HepG2 (cell line): ENCODE data around the gene AP4S1. TPM values are rescaled to one million over a fixed set of nuclear protein-coding genes. Genes with fewer than 3 reads are reported as not detected.

Source experiments
- CENPX ChIP-seq: sonication (generic); formaldehyde crosslinking; IDR thresholded peaks from 2 replicates; pipeline ENCODE4 v1.9.0; 2021; ENCODE audit warnings: mild to moderate bottlenecking, missing genetic modification reagents, moderate library complexity
- DNMT1 ChIP-seq: sonication (generic); formaldehyde crosslinking; IDR thresholded peaks from 2 replicates; pipeline ENCODE4 v1.5.1; 2020; ENCODE audit warnings: mild to moderate bottlenecking, missing genetic modification reagents
- EP300 ChIP-seq, 3 experiments: sonication (generic) in 1 of 3; formaldehyde crosslinking in 1 of 3; IDR thresholded peaks; 2 replicates each; pipeline versions ENCODE4 v1.5.1 to v1.6.1; 2011 to 2020; ENCODE audit warnings: low read depth in 2 of 3, low read length in 2 of 3, borderline replicate concordance in 1 of 3, improper control_type of control experiment in 1 of 3, mild to moderate bottlenecking in 1 of 3, missing genetic modification reagents in 1 of 3, moderate library complexity in 1 of 3
- HNRNPUL1 ChIP-seq: fragments of 200-400 bp; formaldehyde crosslinking; IDR thresholded peaks from 2 replicates; pipeline ENCODE4 v1.6.1; 2017; ENCODE audit warnings: low read depth, mild to moderate bottlenecking, low read length, moderate library complexity
- KAT8 ChIP-seq: IDR thresholded peaks from 2 replicates; pipeline ENCODE4 v1.6.1; 2016; ENCODE audit warnings: missing genetic modification reagents, missing compliant biosample characterization
- NFE2 ChIP-seq: sonication (generic); formaldehyde crosslinking; IDR thresholded peaks from 2 replicates; pipeline ENCODE4 v1.4.0; 2020; ENCODE audit warnings: missing genetic modification reagents
- PHB2 ChIP-seq: fragments of 450-650 bp; IDR thresholded peaks from 2 replicates; pipeline ENCODE4 v1.6.1; 2018; ENCODE audit not compliant: partially characterized antibody
- SMAD1 ChIP-seq: sonication (generic); formaldehyde crosslinking; IDR thresholded peaks from 2 replicates; pipeline ENCODE4 v1.4.0; 2020; ENCODE audit warnings: missing genetic modification reagents, low read depth, mild to moderate bottlenecking, borderline replicate concordance
- SRY ChIP-seq: sonication (generic); formaldehyde crosslinking; IDR thresholded peaks from 2 replicates; pipeline ENCODE4 v1.8.0; 2022; ENCODE audit warnings: mild to moderate bottlenecking, missing genetic modification reagents
- ZFP62 ChIP-seq: sonication (generic); formaldehyde crosslinking; IDR thresholded peaks from 2 replicates; pipeline ENCODE4 v1.4.0; 2020; ENCODE audit warnings: missing genetic modification reagents
- ZKSCAN1 ChIP-seq: fragments of 150-350 bp; IDR thresholded peaks from 2 replicates; pipeline ENCODE4 v1.6.1; 2014; ENCODE audit warnings: low read length
- ZNF124 ChIP-seq: sonication (generic); formaldehyde crosslinking; IDR thresholded peaks from 2 replicates; pipeline ENCODE4 v1.4.0; 2020; ENCODE audit warnings: missing genetic modification reagents
- ZNF274 ChIP-seq: sonication (generic); formaldehyde crosslinking; IDR thresholded peaks from 2 replicates; pipeline ENCODE4 v1.5.1; 2020; ENCODE audit warnings: mild to moderate bottlenecking, missing genetic modification reagents
- ZNF563 ChIP-seq: sonication (generic); formaldehyde crosslinking; IDR thresholded peaks from 2 replicates; pipeline ENCODE4 v1.8.0; 2022; ENCODE audit warnings: mild to moderate bottlenecking, moderate library complexity, missing genetic modification reagents
- ZNF572 ChIP-seq: sonication (generic); formaldehyde crosslinking; IDR thresholded peaks from 2 replicates; pipeline ENCODE4 v1.5.1; 2020; ENCODE audit warnings: mild to moderate bottlenecking, missing genetic modification reagents
- ZNF674 ChIP-seq: sonication (generic); formaldehyde crosslinking; IDR thresholded peaks from 2 replicates; pipeline ENCODE4 v1.5.0; 2020; ENCODE audit warnings: low read depth, mild to moderate bottlenecking, missing genetic modification reagents
- ZNF713 ChIP-seq: sonication (generic); formaldehyde crosslinking; IDR thresholded peaks from 2 replicates; pipeline ENCODE4 v1.4.0; 2020; ENCODE audit warnings: mild to moderate bottlenecking, missing genetic modification reagents
- ZNF776 ChIP-seq: sonication (generic); formaldehyde crosslinking; IDR thresholded peaks from 2 replicates; pipeline ENCODE4 v1.4.0; 2020; ENCODE audit warnings: mild to moderate bottlenecking, missing genetic modification reagents
- ZSCAN12 ChIP-seq: sonication (generic); formaldehyde crosslinking; IDR thresholded peaks from 2 replicates; pipeline ENCODE4 v1.9.0; 2021; ENCODE audit warnings: mild to moderate bottlenecking, missing genetic modification reagents
- polyA plus RNA-seq, 8 experiments: library from polyadenylated mRNA; depleted of rRNA in 3 of 8; stranded (reverse) in 7 of 8; unstranded in 1 of 8; fragments of >200 nt; fragmentation: Illumina TruSeq in 4 of 8; extraction: Trizol in 4 of 8; gene quantifications; 2 replicates each; pipeline versions ENCODE4 v1.2.1 to v1.2.3, GENCODE V29; 2011 to 2016; ENCODE audit warnings: low read depth in 4 of 8, missing spikeins in 1 of 8, mixed read lengths in 1 of 8; ENCODE audit not compliant: insufficient read depth in 1 of 8
- total RNA-seq, 5 experiments: library from RNA; depleted of rRNA; stranded (reverse); fragments of >200 nt; fragmentation: Illumina TruSeq; extraction: Trizol; gene quantifications; 2 replicates each; pipeline ENCODE4 v1.2.3, GENCODE V29; 2016; ENCODE audit warnings: low read depth in 1 of 5
- TF ChIP-seq, protein P1 (sequence below): sonication (generic); formaldehyde crosslinking; IDR thresholded peaks from 2 replicates; pipeline ENCODE4 v1.4.0; 2020; ENCODE audit warnings: mild to moderate bottlenecking, missing genetic modification reagents
- TF ChIP-seq, protein P2 (sequence below): sonication (generic); formaldehyde crosslinking; IDR thresholded peaks from 2 replicates; pipeline ENCODE4 v1.5.0; 2020; ENCODE audit warnings: mild to moderate bottlenecking, missing genetic modification reagents, borderline replicate concordance
- TF ChIP-seq, protein P3 (sequence below): sonication (generic); formaldehyde crosslinking; IDR thresholded peaks from 2 replicates; pipeline ENCODE4 v1.4.0; 2020; ENCODE audit warnings: missing genetic modification reagents

Gene AP4S1
- total and polyA plus RNA-seq, 2 of the 13 experiments (the other 11 are each of a cell fraction or from before 2014, with no cell fraction given): 3.9 to 21.1 TPM

DNA sequence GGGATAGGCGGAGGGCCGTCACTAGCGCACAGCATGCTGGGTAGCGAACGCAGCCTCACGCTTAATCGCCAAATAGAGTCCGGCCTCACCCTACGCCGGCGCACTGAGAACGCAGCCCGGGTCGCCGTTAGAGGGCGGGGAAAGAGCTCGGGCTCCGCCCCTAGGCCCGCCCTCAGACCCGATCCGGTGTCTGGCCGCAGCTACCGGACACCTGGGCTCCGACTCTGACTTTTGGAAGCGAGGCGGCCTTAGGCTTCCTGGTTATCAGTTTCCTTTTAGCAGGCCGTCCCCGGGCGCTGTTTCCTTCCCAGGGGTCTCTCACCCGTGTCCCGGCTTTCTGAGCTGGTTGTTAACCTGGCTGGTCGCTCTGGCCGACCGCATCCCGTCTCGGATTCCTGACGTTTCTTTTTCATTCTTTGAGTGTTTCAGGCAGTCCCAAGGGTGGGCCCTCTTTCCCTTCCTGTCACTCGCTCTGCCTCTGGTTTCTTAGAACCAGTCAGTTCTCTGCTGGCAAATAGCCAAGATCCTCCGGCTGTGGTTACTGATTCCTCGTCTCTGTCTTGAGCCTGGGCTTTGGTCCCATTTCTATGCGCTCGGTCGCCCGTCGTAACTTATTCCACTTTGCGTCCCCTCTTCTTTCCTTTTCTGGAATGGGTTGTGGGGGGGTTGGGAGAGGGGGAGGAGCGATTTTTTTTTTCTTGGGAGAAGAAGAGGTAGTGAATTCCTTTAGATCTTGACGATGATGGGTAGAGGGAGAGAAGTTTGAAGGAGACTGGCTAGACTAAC, 1.2 kb downstream of the AP4S1 start (continued):
- TF ChIP-seq, protein P1, sequence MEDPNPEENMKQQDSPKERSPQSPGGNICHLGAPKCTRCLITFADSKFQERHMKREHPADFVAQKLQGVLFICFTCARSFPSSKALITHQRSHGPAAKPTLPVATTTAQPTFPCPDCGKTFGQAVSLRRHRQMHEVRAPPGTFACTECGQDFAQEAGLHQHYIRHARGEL (CRISPR knock-in tag): no peak
- peak in 1 of 2 experiments; percentile 19; a peak in 1 of 4 replicates for TF ChIP-seq EP300 (IDR thresholded peaks at IDR 0.05; ENCODE audit: low read depth in 2 of 2, low read length in 2 of 2)
- TF ChIP-seq EP300 (CRISPR knock-in tag; IDR thresholded peaks at IDR 0.05; ENCODE audit: borderline replicate concordance): peak; percentile 52
- peak; percentile 89 for TF ChIP-seq KAT8 (CRISPR knock-in tag)
- TF ChIP-seq ZNF674 (CRISPR knock-in tag): peak; percentile 93
- TF ChIP-seq CENPX (CRISPR knock-in tag): no peak
- TF ChIP-seq DNMT1 (CRISPR knock-in tag): no peak
- no peak; the same call in 1 of the 2 replicates for TF ChIP-seq ZKSCAN1
- TF ChIP-seq, protein P2, sequence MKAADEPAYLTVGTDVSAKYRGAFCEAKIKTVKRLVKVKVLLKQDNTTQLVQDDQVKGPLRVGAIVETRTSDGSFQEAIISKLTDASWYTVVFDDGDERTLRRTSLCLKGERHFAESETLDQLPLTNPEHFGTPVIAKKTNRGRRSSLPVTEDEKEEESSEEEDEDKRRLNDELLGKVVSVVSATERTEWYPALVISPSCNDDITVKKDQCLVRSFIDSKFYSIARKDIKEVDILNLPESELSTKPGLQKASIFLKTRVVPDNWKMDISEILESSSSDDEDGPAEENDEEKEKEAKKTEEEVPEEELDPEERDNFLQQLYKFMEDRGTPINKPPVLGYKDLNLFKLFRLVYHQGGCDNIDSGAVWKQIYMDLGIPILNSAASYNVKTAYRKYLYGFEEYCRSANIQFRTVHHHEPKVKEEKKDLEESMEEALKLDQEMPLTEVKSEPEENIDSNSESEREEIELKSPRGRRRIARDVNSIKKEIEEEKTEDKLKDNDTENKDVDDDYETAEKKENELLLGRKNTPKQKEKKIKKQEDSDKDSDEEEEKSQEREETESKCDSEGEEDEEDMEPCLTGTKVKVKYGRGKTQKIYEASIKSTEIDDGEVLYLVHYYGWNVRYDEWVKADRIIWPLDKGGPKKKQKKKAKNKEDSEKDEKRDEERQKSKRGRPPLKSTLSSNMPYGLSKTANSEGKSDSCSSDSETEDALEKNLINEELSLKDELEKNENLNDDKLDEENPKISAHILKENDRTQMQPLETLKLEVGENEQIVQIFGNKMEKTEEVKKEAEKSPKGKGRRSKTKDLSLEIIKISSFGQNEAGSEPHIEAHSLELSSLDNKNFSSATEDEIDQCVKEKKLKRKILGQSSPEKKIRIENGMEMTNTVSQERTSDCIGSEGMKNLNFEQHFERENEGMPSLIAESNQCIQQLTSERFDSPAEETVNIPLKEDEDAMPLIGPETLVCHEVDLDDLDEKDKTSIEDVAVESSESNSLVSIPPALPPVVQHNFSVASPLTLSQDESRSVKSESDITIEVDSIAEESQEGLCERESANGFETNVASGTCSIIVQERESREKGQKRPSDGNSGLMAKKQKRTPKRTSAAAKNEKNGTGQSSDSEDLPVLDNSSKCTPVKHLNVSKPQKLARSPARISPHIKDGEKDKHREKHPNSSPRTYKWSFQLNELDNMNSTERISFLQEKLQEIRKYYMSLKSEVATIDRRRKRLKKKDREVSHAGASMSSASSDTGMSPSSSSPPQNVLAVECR (CRISPR knock-in tag): peak; percentile 64
- TF ChIP-seq SRY (CRISPR knock-in tag): peak; percentile 43; the same call in 1 of the 2 replicates
- TF ChIP-seq ZSCAN12 (CRISPR knock-in tag): peak; percentile 97
- TF ChIP-seq ZNF713 (CRISPR knock-in tag): no peak
- TF ChIP-seq ZFP62 (CRISPR knock-in tag): no peak
- 0 out of 2 replicates have a peak, but pooled peaks have one; percentile 94 for TF ChIP-seq ZNF124 (CRISPR knock-in tag)
- peak; percentile 57; the same call in 1 of the 2 replicates for TF ChIP-seq ZNF563 (CRISPR knock-in tag)
- TF ChIP-seq ZNF274 (CRISPR knock-in tag): peak; percentile 95; the same call in 1 of the 2 replicates
- TF ChIP-seq PHB2: no peak
- TF ChIP-seq SMAD1 (CRISPR knock-in tag): no peak; the same call in 1 of the 2 replicates
- no peak for TF ChIP-seq HNRNPUL1
- no peak for TF ChIP-seq NFE2 (CRISPR knock-in tag)
- TF ChIP-seq, protein P3, sequence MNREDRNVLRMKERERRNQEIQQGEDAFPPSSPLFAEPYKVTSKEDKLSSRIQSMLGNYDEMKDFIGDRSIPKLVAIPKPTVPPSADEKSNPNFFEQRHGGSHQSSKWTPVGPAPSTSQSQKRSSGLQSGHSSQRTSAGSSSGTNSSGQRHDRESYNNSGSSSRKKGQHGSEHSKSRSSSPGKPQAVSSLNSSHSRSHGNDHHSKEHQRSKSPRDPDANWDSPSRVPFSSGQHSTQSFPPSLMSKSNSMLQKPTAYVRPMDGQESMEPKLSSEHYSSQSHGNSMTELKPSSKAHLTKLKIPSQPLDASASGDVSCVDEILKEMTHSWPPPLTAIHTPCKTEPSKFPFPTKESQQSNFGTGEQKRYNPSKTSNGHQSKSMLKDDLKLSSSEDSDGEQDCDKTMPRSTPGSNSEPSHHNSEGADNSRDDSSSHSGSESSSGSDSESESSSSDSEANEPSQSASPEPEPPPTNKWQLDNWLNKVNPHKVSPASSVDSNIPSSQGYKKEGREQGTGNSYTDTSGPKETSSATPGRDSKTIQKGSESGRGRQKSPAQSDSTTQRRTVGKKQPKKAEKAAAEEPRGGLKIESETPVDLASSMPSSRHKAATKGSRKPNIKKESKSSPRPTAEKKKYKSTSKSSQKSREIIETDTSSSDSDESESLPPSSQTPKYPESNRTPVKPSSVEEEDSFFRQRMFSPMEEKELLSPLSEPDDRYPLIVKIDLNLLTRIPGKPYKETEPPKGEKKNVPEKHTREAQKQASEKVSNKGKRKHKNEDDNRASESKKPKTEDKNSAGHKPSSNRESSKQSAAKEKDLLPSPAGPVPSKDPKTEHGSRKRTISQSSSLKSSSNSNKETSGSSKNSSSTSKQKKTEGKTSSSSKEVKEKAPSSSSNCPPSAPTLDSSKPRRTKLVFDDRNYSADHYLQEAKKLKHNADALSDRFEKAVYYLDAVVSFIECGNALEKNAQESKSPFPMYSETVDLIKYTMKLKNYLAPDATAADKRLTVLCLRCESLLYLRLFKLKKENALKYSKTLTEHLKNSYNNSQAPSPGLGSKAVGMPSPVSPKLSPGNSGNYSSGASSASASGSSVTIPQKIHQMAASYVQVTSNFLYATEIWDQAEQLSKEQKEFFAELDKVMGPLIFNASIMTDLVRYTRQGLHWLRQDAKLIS (CRISPR knock-in tag): no peak; the same call in 1 of the 2 replicates
- 0 out of 2 replicates have a peak, but pooled peaks have one; percentile 86 for TF ChIP-seq ZNF572 (CRISPR knock-in tag)
- peak; percentile 74 for TF ChIP-seq ZNF776 (CRISPR knock-in tag)
